Measurements from ENCODE around the gene SMIM45.

SMIM45 gene

DNA sequence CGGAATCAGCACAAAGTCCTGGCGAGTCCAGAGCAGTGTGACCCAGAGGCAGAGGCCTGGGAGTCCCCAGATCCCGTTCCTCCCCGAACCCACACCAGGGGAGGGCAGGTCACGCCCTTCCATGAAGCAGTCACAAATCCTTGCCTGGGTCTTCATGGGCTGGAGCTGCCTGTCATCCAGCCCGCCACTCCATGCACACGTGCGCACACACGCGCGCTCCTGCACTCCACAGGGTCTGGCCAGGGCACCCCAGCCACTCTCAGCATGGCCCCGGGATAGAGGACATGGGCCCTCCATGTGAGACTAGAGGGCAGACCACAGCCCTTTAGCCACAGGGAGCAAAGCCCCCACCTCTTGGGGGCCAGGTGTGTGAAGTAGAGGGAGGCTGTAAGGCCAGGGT lies 19.6 kb upstream of the SMIM45 start:
- H2AK5ac ChIP-seq (ENCODE audit: low read depth, low read length) = no peak overlapping the region
- H3K14ac ChIP-seq (replicated peaks; ENCODE audit: low read depth, low read length) = no peak overlapping the region
- 100% methylated on average over 1 of the region's 12 CpGs; no CpG with 5 or more reads in 1 of the 2 experiments for WGBS, 2 experiments (ENCODE audit: extremely low coverage in 2 of 2, insufficient read length in 1 of 2)
- no peaks in the 10 kb centered on the region for H3K9me3 ChIP-seq (ENCODE audit: control insufficient read depth, insufficient read depth, low read length)
- no peak overlapping the region for H2BK15ac ChIP-seq (ENCODE audit: low read depth, low read length)
- no peak overlapping the region for H2BK120ac ChIP-seq (ENCODE audit: low read depth, low read length)
- ATAC-seq (ENCODE audit: low read depth) (no peak), DNase-seq (no peak)
- intact Hi-C loops (cut with micrococcal nuclease) (no loop called here), dilution Hi-C loops (cut with HindIII; ENCODE audit: low sequenced_read_pairs, unreplicated experiment) (no loop called here), in situ Hi-C loops (cut with MboI; ENCODE audit: low sequenced_read_pairs) (no loop called here)
- no peak overlapping the region for H4K5ac ChIP-seq (ENCODE audit: low read depth, low read length)
- no peaks in the 10 kb centered on the region; the same call in 1 of the 2 replicates for H4K20me1 ChIP-seq (ENCODE audit: insufficient read depth, low read length)
- H2AFZ ChIP-seq (replicated peaks; ENCODE audit: low read length, poor library complexity) = no peak overlapping the region
- H3K4ac ChIP-seq (ENCODE audit: low read depth, low read length) = no peak overlapping the region
- no peak overlapping the region for H2BK20ac ChIP-seq (ENCODE audit: low read depth, low read length)
- no peaks in the 10 kb centered on the region for H3K79me1 ChIP-seq (ENCODE audit: low read depth in 1 of 2, low read length in 2 of 2)
- H3K36me3 ChIP-seq (ENCODE audit: control insufficient read depth, insufficient read depth, low read length) = no peaks in the 10 kb centered on the region
- H3K56ac ChIP-seq (ENCODE audit: extremely low read depth, insufficient read depth, low read length) = no peak overlapping the region
- TF ChIP-seq RFX5 (IDR thresholded peaks at IDR 0.05; ENCODE audit: low read depth, low read length) (no peak), BHLHE40 (IDR thresholded peaks at IDR 0.05; ENCODE audit: low read depth, low read length) (no peak), RAD21 (IDR thresholded peaks at IDR 0.05; ENCODE audit: low read length) (no peak), FOS (IDR thresholded peaks at IDR 0.05; ENCODE audit: low read depth, low read length) (no peak), POLR2A (IDR thresholded peaks at IDR 0.05; ENCODE audit: low read depth, low read length) (no peak), CHD1 (IDR thresholded peaks at IDR 0.05; ENCODE audit: low read depth, low read length) (no peak), NFE2L2 (IDR thresholded peaks at IDR 0.05; ENCODE audit: low read depth, low read length) (no peak), SMC3 (IDR thresholded peaks at IDR 0.05; ENCODE audit: low read depth, low read length) (no peak), MAFK (IDR thresholded peaks at IDR 0.05; ENCODE audit: low read depth, low read length) (no peak), MAZ (IDR thresholded peaks at IDR 0.05; ENCODE audit: borderline replicate concordance, low read depth, low read length) (no peak)
- TF ChIP-seq, protein P1, sequence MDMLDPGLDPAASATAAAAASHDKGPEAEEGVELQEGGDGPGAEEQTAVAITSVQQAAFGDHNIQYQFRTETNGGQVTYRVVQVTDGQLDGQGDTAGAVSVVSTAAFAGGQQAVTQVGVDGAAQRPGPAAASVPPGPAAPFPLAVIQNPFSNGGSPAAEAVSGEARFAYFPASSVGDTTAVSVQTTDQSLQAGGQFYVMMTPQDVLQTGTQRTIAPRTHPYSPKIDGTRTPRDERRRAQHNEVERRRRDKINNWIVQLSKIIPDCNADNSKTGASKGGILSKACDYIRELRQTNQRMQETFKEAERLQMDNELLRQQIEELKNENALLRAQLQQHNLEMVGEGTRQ (IDR thresholded peaks at IDR 0.05; ENCODE audit: low read depth, low read length) = no peak
- TF ChIP-seq, protein P2, sequence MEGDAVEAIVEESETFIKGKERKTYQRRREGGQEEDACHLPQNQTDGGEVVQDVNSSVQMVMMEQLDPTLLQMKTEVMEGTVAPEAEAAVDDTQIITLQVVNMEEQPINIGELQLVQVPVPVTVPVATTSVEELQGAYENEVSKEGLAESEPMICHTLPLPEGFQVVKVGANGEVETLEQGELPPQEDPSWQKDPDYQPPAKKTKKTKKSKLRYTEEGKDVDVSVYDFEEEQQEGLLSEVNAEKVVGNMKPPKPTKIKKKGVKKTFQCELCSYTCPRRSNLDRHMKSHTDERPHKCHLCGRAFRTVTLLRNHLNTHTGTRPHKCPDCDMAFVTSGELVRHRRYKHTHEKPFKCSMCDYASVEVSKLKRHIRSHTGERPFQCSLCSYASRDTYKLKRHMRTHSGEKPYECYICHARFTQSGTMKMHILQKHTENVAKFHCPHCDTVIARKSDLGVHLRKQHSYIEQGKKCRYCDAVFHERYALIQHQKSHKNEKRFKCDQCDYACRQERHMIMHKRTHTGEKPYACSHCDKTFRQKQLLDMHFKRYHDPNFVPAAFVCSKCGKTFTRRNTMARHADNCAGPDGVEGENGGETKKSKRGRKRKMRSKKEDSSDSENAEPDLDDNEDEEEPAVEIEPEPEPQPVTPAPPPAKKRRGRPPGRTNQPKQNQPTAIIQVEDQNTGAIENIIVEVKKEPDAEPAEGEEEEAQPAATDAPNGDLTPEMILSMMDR (conservative IDR thresholded peaks at IDR 0.05; ENCODE audit: low read depth, low read length) = no peak
- TF ChIP-seq, protein P3, sequence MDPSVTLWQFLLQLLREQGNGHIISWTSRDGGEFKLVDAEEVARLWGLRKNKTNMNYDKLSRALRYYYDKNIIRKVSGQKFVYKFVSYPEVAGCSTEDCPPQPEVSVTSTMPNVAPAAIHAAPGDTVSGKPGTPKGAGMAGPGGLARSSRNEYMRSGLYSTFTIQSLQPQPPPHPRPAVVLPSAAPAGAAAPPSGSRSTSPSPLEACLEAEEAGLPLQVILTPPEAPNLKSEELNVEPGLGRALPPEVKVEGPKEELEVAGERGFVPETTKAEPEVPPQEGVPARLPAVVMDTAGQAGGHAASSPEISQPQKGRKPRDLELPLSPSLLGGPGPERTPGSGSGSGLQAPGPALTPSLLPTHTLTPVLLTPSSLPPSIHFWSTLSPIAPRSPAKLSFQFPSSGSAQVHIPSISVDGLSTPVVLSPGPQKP (IDR thresholded peaks at IDR 0.05; ENCODE audit: borderline replicate concordance, low read depth, low read length) = no peak
- H3K9me1 ChIP-seq (ENCODE audit: insufficient read depth, low read length) = no peaks in the 10 kb centered on the region; the same call in 1 of the 2 replicates
- no peak overlapping the region for H2AK9ac ChIP-seq (replicated peaks; ENCODE audit: low read depth, low read length, poor library complexity)
- H3K4me1 ChIP-seq (ENCODE audit: control insufficient read depth, insufficient read depth, low read length) = no peaks in the 10 kb centered on the region
- no peak overlapping the region for H3K18ac ChIP-seq (ENCODE audit: low read depth, low read length)
- CTCF ChIA-PET = no interaction called here
- no peak overlapping the region for H4K8ac ChIP-seq (ENCODE audit: low read depth in 2 of 2, low read length in 2 of 2)
- POLR2A ChIA-PET (ENCODE audit: unreplicated experiment) = no interaction called here
- no peak overlapping the region for H3K27ac ChIP-seq (ENCODE audit: insufficient read depth, low read length)
- H3K4me2 ChIP-seq (ENCODE audit: low read depth, low read length) = no peak overlapping the region
- no peak overlapping the region for H3K23ac ChIP-seq (ENCODE audit: low read depth, low read length)
- no peak overlapping the region for H4K91ac ChIP-seq (ENCODE audit: insufficient read depth, low read depth, low read length)
- H3K9ac ChIP-seq (ENCODE audit: low read depth, low read length) = no peak overlapping the region
- H3K27me3 ChIP-seq (ENCODE audit: control insufficient read depth, insufficient read depth, low read length) = no peaks in the 10 kb centered on the region
- no peak overlapping the region for H2BK5ac ChIP-seq (ENCODE audit: low read depth, low read length, poor library complexity, severe bottlenecking)
- no peak overlapping the region for H3K4me3 ChIP-seq (ENCODE audit: insufficient read depth, low read depth, low read length)
- BruUV-seq (replicated peaks) = no TSS peak

Data from IMR-90 (cell line).